ENCODE measurements around the gene PRPF8. TPM values are rescaled to one million over a fixed set of nuclear protein-coding genes. Genes with fewer than 3 reads are reported as not detected.

Gene PRPF8
- polyA plus RNA-seq, 1 of the 3 experiments (the other 2 are of a cell fraction) = 149 TPM

DNA sequence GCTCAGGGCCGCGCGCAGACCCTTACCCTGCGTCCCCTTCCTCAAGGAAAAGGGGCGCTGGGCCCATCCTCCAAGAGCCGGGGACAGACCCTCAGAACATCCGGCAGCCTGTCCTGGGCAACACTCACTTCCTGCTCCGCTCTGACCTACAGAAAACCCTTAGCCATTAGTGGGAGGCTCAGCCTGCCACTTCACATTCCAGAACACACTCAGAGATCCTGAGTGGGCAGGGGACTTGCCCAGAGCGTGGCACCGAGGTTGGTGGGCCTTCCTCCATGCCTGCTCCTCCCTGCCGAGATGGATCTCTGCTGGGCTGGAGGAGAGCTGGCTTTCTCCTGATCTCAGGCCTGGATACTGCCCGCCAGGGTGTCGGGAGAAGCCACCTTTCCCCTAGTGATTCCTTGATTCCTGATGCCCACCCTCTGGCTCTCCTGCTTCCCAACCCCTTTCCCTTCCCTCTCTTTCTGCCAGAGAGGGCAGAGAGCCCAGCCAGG lies 40.6 kb downstream of the PRPF8 start (continued):
- TF ChIP-seq, protein P1, sequence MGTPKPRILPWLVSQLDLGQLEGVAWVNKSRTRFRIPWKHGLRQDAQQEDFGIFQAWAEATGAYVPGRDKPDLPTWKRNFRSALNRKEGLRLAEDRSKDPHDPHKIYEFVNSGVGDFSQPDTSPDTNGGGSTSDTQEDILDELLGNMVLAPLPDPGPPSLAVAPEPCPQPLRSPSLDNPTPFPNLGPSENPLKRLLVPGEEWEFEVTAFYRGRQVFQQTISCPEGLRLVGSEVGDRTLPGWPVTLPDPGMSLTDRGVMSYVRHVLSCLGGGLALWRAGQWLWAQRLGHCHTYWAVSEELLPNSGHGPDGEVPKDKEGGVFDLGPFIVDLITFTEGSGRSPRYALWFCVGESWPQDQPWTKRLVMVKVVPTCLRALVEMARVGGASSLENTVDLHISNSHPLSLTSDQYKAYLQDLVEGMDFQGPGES (IDR thresholded peaks at IDR 0.05; ENCODE audit: low read depth, low read length) = no peak
- TF ChIP-seq RAD21 (IDR thresholded peaks at IDR 0.05; ENCODE audit: low read length) (no peak), JUND (IDR thresholded peaks at IDR 0.05) (no peak), GATA2 (CRISPR knock-in tag; IDR thresholded peaks at IDR 0.05) (no peak), NRF1 (IDR thresholded peaks at IDR 0.05; ENCODE audit: low read depth, low read length) (no peak), RCOR1 (IDR thresholded peaks at IDR 0.05; ENCODE audit: low read length) (no peak), ELF1 (IDR thresholded peaks at IDR 0.05) (no peak), NFIC (IDR thresholded peaks at IDR 0.05; ENCODE audit: borderline replicate concordance) (no peak), MXI1 (IDR thresholded peaks at IDR 0.05; ENCODE audit: low read depth, low read length) (no peak), RFX5 (IDR thresholded peaks at IDR 0.05; ENCODE audit: low read length) (no peak)
- TF ChIP-seq, protein P2, sequence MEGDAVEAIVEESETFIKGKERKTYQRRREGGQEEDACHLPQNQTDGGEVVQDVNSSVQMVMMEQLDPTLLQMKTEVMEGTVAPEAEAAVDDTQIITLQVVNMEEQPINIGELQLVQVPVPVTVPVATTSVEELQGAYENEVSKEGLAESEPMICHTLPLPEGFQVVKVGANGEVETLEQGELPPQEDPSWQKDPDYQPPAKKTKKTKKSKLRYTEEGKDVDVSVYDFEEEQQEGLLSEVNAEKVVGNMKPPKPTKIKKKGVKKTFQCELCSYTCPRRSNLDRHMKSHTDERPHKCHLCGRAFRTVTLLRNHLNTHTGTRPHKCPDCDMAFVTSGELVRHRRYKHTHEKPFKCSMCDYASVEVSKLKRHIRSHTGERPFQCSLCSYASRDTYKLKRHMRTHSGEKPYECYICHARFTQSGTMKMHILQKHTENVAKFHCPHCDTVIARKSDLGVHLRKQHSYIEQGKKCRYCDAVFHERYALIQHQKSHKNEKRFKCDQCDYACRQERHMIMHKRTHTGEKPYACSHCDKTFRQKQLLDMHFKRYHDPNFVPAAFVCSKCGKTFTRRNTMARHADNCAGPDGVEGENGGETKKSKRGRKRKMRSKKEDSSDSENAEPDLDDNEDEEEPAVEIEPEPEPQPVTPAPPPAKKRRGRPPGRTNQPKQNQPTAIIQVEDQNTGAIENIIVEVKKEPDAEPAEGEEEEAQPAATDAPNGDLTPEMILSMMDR (IDR thresholded peaks at IDR 0.05) = no peak
- TF ChIP-seq, protein P3, sequence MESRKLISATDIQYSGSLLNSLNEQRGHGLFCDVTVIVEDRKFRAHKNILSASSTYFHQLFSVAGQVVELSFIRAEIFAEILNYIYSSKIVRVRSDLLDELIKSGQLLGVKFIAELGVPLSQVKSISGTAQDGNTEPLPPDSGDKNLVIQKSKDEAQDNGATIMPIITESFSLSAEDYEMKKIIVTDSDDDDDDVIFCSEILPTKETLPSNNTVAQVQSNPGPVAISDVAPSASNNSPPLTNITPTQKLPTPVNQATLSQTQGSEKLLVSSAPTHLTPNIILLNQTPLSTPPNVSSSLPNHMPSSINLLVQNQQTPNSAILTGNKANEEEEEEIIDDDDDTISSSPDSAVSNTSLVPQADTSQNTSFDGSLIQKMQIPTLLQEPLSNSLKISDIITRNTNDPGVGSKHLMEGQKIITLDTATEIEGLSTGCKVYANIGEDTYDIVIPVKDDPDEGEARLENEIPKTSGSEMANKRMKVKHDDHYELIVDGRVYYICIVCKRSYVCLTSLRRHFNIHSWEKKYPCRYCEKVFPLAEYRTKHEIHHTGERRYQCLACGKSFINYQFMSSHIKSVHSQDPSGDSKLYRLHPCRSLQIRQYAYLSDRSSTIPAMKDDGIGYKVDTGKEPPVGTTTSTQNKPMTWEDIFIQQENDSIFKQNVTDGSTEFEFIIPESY (IDR thresholded peaks at IDR 0.05; ENCODE audit: borderline replicate concordance, low read depth) = no peak

- DNase-seq = peak; percentile 89
- Histone ChIP-seq H3K4me1 (ENCODE audit: control insufficient read depth in 1 of 2, insufficient read depth in 2 of 2, low read depth in 1 of 2, low read length in 1 of 2) (peaks cover 13 to 28% of the 10 kb centered on the region in 2 experiments; a peak in 2 of 4 replicates), H3K9me3 (no peaks in the 10 kb centered on the region), H3K4me2 (peak overlapping the region; percentile 12; the same call in 1 of the 2 replicates), H4K20me1 (ENCODE audit: insufficient read depth) (no peaks in the 10 kb centered on the region), H3K27me3 (ENCODE audit: insufficient read depth) (no peaks in the 10 kb centered on the region), H3K4me3 (ENCODE audit: low read depth in 2 of 2, low read length in 1 of 2) (peak overlapping the region in 1 of 2 experiments; percentile 46; a peak in 2 of 4 replicates), H3K27ac (ENCODE audit: low read depth in 2 of 2, low read length in 1 of 2) (no peak overlapping the region), H3F3A (replicated peaks; ENCODE audit: insufficient read depth) (peaks cover 5% of the 10 kb centered on the region), H2AFZ (ENCODE audit: low read depth) (no peak overlapping the region), H3K9ac (no peak overlapping the region), H3K79me2 (ENCODE audit: insufficient read depth) (no peaks in the 10 kb centered on the region), H3K9me2 (no peaks in the 10 kb centered on the region), H3K36me3 (replicated peaks in 1 of 2; ENCODE audit: control insufficient read depth in 1 of 2, insufficient read depth in 2 of 2, low read length in 1 of 2) (no peaks in the 10 kb centered on the region)
- ChIA-PET CTCF (interaction anchor here (0.9 to 1.6 kb wide), 8 partner anchors 12 to 246 kb away, joined by 3 to 14 read pairs (median 4); partner anchors contain the start of genes INPP5K and SLC43A2), POLR2A (no interaction called here)
- WGBS (ENCODE audit: low lambda C conversion rate) = 7% methylated on average over 22 of the region's 90 CpGs
- TF ChIP-seq, protein P4, sequence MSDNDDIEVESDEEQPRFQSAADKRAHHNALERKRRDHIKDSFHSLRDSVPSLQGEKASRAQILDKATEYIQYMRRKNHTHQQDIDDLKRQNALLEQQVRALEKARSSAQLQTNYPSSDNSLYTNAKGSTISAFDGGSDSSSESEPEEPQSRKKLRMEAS (IDR thresholded peaks at IDR 0.05; ENCODE audit: low read depth) = no peak
- TF ChIP-seq NRF1 (IDR thresholded peaks at IDR 0.05; ENCODE audit: low read depth, low read length) = no peak
- TF ChIP-seq USF2 (IDR thresholded peaks at IDR 0.05; ENCODE audit: borderline replicate concordance, low read depth, low read length) = no peak
- no peak for TF ChIP-seq CHD2 (IDR thresholded peaks at IDR 0.05; ENCODE audit: low read length, partially characterized antibody)
- TF ChIP-seq FOSL2 (IDR thresholded peaks at IDR 0.05; ENCODE audit: borderline replicate concordance, low read depth) = no peak
- no peak for TF ChIP-seq SMC3 (IDR thresholded peaks at IDR 0.05; ENCODE audit: low read depth, low read length)
- no peak for TF ChIP-seq GATA2 (CRISPR knock-in tag; IDR thresholded peaks at IDR 0.05)
- 0 out of 2 replicates have a peak, but pooled peaks have one; percentile 51 for TF ChIP-seq MXI1 (IDR thresholded peaks at IDR 0.05; ENCODE audit: low read depth, low read length)
- TF ChIP-seq, protein P2 (IDR thresholded peaks at IDR 0.05) = peak; percentile 19; the same call in 1 of the 2 replicates
These were observed 41.2 kb downstream of the PRPF8 start for GRCh38 chr17:1643293-1643998.
